Skin epidermis (tissue), 12 donors: ENCODE measurements around the gene HACE1.
"Not testable (repeated sequence)": the region's sequence is repeated elsewhere in the genome, so short reads cannot be mapped to it uniquely, and the experiment has no call there.

ENCODE experiments used
- H3K27ac ChIP-seq, 21 experiments: fragments of 200-600 bp; sonication (generic) in 11 of 21; one replicate each; pipeline ENCODE4 v1.5.0; 2020; ENCODE audit warnings: mild to moderate bottlenecking in 3 of 21, inconsistent platforms in 2 of 21, moderate library complexity in 2 of 21
- H3K4me3 ChIP-seq, 7 experiments: fragments of 200-600 bp; sonication (generic) in 2 of 7; one replicate each; pipeline ENCODE4 v1.5.0; 2020; ENCODE audit warnings: inconsistent platforms in 2 of 7, mild to moderate bottlenecking in 2 of 7, moderate library complexity in 1 of 7

HACE1 gene, protein sequence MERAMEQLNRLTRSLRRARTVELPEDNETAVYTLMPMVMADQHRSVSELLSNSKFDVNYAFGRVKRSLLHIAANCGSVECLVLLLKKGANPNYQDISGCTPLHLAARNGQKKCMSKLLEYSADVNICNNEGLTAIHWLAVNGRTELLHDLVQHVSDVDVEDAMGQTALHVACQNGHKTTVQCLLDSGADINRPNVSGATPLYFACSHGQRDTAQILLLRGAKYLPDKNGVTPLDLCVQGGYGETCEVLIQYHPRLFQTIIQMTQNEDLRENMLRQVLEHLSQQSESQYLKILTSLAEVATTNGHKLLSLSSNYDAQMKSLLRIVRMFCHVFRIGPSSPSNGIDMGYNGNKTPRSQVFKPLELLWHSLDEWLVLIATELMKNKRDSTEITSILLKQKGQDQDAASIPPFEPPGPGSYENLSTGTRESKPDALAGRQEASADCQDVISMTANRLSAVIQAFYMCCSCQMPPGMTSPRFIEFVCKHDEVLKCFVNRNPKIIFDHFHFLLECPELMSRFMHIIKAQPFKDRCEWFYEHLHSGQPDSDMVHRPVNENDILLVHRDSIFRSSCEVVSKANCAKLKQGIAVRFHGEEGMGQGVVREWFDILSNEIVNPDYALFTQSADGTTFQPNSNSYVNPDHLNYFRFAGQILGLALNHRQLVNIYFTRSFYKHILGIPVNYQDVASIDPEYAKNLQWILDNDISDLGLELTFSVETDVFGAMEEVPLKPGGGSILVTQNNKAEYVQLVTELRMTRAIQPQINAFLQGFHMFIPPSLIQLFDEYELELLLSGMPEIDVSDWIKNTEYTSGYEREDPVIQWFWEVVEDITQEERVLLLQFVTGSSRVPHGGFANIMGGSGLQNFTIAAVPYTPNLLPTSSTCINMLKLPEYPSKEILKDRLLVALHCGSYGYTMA

DNA sequence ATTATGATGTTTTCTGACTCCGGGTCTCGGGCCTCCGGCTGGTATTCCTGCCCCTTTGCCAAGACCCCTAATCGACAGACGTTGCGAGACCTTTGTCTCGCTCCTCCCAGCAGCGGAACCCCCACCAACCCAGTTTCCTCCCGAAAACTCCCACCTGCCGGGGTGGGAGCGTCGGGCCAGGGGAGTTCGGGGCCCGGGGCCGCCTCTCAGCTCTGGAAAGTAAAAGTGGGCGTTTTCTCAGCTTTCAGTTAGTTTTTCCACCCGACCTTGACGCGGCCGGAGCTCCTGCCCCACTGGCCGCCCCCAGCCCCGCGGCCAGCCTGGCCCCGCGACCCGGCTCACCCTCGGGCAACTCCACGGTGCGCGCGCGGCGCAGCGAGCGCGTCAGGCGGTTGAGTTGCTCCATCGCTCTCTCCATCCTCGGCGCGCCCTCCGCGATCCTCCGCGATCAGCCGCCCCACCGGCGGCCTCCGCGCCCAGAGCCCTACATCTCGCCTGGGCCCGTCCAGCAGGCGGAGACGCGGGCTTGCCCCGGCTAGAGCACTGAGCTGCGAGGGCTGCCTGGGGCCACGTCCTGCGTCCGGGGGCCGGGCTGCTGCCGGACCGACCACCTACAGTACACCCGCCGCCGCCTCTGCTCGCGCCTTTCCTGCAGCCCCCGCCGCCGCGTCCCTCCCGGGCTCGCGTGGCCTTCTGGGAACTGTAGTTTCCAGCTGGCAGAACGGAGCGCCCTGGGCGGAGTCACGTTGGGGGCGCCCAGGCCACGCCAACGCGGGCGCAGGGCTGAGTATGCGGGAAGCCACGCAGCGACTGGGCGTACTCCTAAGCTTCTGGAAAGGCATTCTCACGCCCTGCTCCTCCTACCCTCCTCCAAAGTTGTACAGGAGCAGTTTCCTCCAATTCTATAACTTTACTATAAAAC, at the start of gene HACE1:
Gene HACE1 (minus strand): TSS at position 695 of the 922 bp plus-strand sequence. CDS start 277 bp downstream, at position 418.
- H3K27ac ChIP-seq = peak within 1 kb of the TSS; percentile 46 to 85 (median 78)
- peak within 1 kb of the TSS; percentile 66 to 98 (median 90) for H3K4me3 ChIP-seq

DNA sequence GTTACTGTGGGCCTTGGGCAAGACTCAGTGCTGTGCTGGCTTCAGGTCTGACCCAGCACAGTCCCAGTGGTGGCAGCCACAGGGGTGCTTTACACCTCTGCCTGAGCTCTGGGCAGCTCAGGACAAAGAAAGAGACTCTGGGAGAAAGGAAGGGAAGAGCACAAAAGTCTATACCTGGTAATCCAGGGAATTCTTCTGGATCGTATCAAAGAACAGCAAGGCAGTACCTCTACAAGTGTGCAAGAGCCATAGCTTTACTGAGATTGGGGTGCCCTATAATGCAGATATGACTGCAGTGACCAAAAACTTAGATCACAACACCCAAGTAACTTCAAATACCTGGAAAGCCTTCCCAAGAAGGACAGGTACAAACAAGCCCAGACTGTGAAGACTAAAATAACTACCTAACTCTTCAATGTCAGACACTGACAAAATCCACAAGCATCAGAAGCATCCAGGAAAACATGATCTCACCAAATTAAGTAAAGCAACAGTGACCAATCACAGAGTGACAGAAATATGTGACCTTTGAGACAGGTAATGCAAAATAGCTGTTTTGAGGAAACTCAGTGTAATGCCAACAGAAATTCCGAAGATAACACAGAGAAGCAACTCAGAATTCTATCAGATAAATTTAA, 49.3 kb upstream of the HACE1 start:
- Histone ChIP-seq H3K4me3 (no peak overlapping the region), H3K27ac (no peak overlapping the region)

DNA sequence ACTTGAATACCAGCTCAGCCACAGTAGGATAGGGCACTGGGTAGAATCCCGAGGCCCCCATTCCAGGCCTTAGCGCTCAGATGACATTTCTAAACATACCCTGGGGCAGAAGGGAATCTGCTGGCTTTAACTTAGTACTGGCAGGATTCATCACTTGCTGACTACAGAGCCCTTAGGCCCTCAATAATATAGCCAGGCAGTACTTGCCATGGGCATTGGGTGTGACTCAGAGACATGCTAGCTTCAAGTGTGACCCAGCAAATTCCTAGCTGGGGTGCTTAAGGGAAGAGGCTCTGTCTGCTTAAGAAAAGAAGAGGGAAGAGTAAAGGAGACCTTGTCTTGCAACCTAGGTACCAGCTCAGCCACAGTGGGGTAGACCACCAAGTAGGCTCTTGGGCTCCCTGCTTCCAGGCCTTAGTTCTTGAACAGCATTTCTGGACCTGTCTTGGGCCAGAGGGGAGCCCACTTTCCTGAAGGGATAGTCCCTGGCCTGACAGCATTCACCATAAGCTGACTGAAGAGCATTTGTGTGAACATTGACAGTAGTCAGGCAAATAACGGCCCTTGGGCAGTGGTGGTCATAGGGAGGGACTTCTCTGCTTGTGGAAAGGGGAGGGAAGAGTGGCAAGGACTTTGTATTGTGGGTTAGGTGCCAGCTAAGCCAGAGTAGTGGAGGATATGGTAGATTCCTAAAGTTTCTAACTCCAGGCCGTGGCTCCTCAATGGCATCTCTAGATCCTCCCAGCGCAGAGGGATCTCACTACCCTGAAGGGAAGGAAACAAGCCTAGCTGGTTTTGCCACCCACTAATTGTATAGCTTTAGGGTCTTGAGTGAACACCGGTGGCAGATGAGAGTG, 48.5 kb upstream of the HACE1 start:
- Histone ChIP-seq H3K27ac (no peak overlapping the region), H3K4me3 (no peak overlapping the region)

DNA sequence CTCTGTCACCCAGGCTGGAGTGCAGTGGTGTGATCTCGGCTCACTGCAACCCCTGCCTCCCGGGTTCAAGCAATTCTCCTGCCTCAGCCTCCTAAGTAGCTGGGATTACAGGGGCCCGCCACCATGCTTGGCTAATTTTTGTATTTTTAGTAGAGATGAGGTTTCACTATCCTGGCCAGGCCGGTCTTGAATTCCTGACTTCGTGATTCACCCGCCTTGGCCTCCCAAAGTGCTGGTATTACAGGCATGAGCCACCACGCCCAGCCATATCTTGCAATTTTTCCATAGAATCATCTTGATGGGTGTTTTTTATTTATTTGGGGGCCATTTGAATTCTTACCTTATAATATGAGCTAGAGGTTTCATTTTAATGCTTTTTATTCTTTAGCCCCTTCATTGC, 39.2 kb upstream of the HACE1 start:
- H3K27ac ChIP-seq, H3K4me3 ChIP-seq: not testable (repeated sequence)

DNA sequence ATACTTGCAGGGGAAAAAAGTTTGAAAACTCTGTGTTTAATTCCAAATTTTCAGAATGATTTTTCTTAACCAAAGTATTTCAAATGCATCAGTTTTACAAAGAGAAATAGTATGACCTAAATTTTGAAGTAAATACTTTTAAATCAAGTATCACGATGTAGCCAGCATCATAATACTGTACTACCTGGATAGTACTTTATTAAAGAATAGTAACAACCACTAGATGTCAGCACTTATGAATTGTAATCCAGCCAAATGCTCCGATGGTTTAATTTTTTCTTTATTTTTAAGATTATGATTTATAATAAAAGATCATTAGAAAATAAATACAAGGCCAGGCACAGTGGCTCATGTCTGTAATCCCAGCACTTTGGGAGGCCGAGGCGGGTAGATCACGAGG, 37.2 kb upstream of the HACE1 start:
- Histone ChIP-seq H3K4me3 (no peak overlapping the region), H3K27ac (no peak overlapping the region)

DNA sequence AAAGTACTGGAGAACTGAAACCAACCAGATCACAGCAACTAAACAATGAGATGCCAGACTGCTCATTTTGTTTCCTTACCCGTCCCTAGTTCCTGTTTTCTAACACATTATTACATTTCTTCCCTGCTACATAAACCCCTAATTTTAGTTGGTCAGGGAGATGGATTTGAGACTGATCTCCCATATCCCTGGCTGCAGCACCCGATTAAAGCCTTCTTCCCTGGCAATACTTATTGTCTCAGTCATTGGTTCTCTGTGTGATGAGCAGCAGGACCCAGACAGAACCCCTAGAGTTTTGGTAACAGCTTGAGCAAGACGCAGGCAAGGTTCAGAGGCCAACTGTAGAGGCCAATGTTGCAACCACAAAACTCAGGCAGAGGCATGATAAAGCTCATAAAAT, 28.3 kb upstream of the HACE1 start:
- Histone ChIP-seq H3K4me3 (no peak overlapping the region), H3K27ac (no peak overlapping the region)

DNA sequence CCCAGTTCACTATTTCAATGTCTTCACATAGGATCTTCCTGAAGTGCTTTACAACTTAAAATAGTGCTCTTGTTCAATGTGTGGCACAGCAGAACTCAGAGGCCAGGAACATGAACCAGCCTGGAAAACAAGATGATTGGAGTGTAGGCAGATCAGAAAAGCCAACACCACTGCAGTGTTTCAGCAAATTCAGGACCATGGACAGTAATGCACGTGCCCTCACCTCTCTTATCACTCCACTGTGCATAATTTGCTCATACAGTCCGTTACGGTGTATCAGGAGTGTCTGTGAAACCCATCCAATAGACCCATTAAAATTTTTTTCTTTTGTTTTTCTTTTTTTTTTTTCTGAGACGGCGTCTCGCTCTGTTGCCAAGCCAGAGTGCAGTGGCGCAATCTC, 27.6 kb upstream of the HACE1 start:
- H3K4me3 ChIP-seq = no peak overlapping the region
- H3K27ac ChIP-seq = no peak overlapping the region

DNA sequence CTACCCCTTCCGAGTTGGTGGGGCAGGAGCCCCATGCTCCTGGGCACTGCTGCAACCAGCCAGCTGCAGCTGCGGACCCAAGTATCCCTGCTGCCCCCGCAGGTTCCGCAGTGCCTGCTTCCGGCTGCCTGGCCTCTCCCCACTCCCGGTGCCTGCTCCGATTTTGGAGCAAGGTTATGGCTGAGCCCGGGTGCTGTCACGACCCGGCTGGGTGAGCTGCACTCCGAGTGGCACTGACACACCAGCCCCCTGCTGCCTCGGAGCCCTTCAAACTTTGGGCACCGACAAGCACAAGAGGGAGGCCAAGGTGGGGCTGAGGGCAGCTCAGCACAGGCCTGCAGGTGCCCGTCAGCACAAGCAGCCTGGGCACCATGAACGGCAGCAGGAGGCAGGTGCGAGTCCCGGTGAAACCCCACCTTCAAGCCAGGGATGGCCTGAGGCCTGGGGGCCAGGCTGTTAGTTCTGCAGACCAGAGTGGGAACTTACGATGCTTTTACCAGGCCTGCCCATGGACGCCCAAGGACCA, 25.9 kb upstream of the HACE1 start:
- H3K27ac ChIP-seq = no peak overlapping the region
- no peak overlapping the region for H3K4me3 ChIP-seq

DNA sequence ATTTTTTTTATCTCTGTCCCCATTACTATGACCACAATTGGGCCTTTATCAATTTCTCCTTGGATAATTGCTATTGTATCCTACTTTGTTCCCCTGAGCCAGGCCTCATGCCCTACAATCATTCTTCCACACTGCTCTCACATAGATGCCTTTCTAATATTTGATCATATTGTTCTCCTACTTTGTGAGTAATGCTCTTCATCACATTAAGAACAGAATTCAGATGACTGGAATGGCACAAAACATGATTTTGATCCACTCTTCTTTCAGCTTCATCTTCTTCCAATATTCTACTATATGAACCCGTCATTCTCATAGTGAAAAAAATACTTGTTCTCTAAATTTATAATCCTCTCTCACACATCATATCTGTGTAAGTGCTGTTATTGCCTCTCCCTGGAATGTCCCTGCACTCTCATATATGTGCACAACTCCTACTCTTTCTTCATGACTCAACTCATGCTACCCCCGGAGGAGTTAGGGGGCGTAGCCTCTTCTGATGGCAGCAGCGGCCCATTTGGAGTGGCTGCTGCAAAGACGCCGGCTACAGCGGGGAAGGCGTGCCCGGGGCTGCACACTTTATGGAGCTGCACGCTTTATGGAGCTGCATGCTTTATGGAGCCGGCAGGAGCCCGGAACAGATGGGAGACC, 25.3 kb upstream of the HACE1 start:
- no peak overlapping the region for H3K27ac ChIP-seq
- H3K4me3 ChIP-seq = no peak overlapping the region

DNA sequence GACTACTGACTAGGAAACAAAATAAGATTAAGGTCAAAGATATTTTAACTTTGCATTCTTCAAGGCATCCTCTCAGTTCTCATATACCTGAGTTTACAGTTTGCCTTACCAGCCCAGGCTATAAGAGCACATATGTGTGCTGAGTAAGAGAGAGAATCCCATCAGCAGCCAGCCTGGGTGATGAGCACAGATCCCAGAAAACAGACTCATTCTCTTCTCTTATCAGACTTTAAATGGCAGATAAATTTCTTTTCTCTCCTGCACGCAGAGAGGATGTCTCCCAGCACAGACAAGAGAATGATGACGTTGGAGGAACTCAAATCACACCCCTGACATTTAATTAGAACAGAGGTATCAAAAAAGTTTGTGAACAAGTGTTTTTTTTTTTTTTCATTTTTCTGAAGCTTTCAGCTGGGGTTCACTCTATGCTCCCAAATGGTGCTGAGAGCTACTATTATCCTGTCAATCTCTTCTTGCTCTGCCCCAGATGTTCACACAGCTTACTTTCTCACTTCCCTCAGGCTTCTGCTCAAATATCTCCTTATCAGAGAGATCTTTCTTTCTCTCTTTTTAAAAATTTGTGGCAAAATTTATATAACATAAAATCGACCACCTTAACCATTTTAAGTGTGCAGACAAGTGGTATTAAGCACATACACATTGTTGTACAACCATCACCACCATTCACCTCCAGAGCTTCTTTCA, 22.4 kb upstream of the HACE1 start:
- H3K4me3 ChIP-seq = no peak overlapping the region

DNA sequence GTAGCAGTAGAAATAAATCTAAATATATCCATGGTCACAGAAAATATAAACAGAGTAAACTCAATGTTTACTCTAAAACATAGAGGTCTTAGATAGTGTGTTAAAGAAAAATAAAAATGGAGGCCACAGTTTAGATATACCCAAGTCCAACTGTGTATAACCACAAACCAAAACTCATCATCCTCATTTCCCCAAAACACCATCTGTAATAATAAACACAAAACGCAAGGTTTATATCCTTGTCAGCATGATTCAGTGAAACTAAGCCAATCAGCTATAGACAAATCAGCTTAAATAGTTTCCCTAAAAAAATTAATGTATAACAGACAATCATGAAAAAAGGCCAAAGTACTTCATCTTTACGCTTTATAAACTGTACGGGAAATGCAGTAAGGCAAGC, 2.7 kb upstream of the HACE1 start:
- Histone ChIP-seq H3K27ac (no peak overlapping the region), H3K4me3 (no peak overlapping the region)

More for the DNA sequence above, 22.4 kb upstream of the HACE1 start:
- no peak overlapping the region for H3K27ac ChIP-seq

DNA sequence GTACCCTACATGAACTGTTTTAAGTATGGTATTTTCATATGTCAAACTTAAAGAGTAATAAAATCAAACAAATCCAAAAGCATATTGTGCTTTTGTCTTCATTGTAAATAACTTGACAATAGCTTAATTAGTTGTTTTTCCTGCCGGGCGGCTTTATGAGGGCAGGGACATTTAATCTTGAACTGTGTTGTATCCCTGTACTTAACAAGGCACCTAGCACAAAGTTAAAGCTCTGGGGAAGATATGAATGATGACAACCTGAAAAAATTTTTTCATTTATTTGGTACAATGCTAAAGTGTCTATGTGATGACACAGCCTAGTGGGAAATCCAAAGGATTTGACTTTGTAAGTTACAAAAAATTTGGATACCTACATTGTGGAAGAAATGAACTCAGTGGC, 502 bp upstream of the HACE1 start:
- Histone ChIP-seq H3K4me3 (peak overlapping the region; percentile 66 to 98 (median 90)), H3K27ac (peak overlapping the region in 17 of 21 experiments; percentile 49 to 85 (median 79))

DNA sequence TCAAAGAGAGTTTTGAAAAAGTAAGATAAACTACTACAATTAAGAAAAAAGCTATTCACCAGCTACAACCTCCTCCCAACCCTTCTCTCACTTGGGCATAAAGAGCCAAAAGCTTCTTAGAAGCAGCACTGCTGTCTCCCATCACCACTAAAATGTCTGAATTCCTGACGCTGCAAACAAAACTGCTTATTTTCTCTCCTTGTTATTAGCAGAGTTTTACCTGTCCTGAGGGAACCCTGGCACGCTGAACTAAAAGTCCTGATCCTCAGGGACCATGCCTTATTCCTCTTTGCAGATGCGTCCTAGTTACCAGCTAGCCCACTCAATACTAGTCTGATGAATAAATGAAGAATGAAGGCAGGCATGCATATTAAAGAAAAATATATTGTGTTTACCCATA, 1.1 kb downstream of the HACE1 start:
- H3K4me3 ChIP-seq = peak overlapping the region; percentile 66 to 98 (median 90)
- H3K27ac ChIP-seq = peak overlapping the region in 5 of 21 experiments; percentile 62 to 85 (median 81)

DNA sequence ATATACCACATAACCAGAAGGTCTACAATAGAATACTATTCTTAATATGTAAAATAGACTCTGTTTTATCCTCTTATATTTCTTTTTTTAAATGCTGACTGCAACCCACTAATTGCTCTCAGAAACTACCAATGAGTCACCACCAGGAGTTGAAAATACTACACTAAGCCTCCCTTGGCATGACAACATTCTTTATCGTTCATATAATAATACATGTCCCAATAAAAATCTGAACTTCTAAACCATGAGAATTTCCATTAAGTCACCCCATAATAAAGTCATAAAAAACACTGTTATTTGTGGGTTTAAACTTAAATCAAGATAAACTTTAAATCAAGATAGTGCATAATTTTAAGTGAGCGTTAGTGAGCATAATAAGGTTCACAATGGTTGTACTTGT, 4.2 kb downstream of the HACE1 start:
- no peak overlapping the region for H3K4me3 ChIP-seq
- no peak overlapping the region for H3K27ac ChIP-seq

DNA sequence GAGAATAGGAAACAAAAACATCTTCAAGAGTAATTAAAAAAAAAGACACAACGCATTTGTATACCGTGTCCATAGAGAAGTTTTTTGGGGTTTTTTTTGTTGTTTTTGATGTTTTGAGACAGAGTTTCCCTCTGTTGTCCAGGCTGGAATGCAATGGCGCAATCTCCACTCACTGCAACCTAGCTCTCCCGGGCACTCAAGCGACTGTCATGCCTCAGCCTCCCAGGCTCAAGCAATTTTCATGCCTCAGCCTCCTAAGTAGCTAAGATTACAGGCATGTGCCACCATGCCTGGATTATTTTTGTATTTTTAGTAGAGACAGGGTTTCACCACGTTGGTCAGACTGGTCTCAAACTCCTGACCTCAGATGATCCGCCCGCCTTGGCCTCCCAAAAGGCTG, 12.0 kb downstream of the HACE1 start:
- not testable (repeated sequence) for H3K27ac ChIP-seq, H3K4me3 ChIP-seq

DNA sequence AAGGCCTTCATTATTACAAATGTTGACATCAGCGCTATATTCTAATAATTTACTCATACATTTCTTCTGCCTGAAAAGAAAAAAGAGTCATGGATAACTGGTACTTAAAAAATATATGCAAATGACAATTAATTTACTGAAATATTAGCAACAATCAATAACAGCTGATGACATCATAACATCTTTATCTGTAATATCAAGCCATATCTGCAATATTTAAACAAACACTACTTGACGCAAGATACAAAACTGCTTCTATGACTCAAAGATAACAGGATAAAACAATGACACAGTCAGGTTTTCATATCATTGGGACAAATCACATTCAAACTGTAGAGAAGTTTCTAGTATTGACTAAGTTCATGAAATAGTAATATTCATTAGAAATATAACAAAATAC, 16.5 kb downstream of the HACE1 start:
- H3K4me3 ChIP-seq = no peak overlapping the region
- H3K27ac ChIP-seq = no peak overlapping the region

DNA sequence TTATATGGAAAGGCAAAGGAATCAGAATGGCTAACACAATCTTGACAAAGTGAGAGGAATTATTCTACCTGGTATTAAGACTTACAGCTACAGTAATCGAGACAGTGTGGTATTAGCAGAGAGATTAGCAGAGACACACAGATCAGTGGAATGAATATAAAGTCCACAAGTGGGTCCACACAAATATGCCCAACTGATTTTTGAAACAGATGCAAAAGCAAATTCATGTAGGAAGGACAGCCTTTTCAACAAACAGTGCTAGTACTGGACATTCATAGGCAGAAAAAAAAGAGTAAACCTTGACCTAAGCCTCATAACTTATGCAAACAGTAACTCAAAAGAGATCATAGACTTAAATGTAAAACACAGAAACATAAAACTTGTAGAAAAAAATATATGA, 22.6 kb downstream of the HACE1 start:
- no peak overlapping the region for H3K4me3 ChIP-seq
- H3K27ac ChIP-seq = no peak overlapping the region
